Amniotic epithelial cell (primary cell): ENCODE data around the gene IGFBPL1.
"Not testable (repeated sequence)": the region's sequence is repeated elsewhere in the genome, so short reads cannot be mapped to it uniquely, and the experiment has no call there.

Experiments
- DNase-seq: peaks from one replicate; pipeline ENCODE4 v3.0.0-alpha.2; 2010; ENCODE audit warnings: low read depth

The IGFBPL1 gene

DNA sequence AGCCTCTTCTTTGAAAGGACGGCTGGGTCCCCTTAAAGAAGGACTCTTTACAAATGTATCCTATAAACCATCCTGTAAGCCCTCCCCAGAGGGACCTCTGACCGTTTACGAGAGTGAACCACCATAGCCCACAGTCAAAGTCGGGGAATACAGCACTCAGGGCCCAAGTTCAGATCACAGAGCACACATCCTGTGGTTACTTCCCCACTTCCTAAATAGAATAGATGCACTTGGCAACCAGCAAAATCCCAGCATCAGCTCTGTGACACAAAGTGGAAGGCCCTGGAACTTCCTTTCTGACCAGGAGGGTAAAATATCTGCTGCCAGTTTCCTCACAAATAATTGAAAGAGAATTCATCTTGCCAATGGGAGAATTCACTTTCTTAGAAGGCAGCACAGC lies 6.9 kb upstream of the IGFBPL1 start:
- no peak for DNase-seq

- no peak for DNase-seq
Measured at GRCh38 chr9:38428062-38428461, 3.8 kb upstream of the IGFBPL1 start.

DNA sequence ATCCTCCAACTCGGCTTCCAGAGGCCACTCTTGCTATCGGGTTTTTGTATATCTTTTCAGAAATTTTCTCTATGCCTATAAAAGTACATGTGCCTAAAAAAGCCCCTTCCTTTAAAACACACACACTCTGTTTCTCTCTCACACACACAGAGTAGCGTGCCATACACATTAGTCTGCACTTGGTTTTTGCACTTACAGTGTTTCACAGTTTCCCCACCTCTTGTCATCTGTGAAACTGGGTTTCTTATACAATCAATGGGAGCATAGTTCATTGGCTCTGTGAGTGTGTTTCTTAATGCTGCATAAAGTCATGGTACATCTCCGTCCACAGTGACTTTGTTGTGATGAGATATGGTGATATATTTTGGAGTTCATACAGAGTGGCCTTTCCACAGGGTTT lies 664 bp upstream of the IGFBPL1 start:
- DNase-seq = no peak

DNA sequence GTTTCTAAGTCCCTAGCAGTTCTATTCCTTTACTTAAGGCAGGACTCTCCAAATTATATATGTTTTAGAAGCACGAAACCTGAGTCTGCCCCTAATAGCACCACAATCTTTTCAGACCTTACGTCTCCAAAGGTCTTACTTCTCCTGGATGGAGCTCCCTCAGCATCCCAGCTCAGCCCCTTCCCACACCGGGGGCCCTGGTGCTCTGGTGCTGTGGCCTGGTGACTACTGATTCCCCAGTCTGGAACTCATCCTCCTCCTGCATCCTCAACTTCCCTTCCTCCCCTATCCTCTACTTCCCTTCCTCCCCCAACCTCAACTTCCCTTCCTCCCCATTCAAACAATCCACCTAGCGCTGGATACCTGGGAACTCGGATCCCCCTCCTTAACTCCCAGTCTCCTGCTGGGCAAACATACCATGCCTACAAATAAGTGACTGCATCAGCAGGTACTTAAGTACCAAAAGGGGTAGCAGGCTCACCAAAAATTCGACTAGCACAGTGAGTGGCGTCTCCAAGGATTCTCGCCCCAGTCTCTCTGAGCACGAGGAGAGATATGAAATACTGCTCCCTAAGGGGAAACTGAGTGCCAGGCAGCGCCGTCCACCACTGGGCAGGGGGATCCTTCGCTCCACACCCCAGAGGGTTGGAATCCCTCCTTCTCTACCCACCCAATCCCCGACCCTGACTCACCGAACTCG lies 831 bp downstream of the IGFBPL1 start:
- no peak for DNase-seq

DNA sequence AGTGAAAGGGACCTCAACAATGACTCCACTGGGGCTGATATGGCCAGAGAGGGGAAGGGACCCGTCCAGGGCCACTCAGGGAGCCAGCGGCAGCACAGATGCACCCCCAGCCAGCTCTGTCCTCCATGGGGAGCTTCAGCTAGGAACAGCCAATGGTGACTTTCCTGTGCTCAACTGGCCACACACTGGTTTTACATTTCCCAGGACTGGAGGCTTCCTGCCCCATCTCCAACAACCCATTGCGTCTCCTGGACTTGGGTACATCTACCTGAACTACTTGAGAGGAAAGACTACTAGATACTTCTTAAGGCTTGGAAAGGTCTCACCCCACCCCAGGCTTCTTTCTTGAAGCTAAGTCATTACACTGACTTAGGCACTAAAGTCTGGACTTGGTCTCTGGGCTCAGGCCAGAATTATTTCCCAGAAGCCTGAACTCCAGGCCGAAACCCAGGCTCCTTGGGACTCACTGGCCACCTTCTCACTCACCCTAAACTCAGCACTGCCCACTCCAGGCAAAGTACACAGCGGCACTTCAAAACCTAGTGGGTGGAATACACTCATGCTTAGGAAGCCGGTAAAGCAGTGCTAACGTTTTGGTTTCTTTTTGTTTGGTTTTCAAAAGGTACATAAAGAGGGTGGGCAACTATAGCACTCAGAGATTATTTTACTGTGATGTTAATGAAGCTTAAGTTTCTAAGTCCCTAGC lies 1.5 kb downstream of the IGFBPL1 start:
- DNase-seq = no peak

DNA sequence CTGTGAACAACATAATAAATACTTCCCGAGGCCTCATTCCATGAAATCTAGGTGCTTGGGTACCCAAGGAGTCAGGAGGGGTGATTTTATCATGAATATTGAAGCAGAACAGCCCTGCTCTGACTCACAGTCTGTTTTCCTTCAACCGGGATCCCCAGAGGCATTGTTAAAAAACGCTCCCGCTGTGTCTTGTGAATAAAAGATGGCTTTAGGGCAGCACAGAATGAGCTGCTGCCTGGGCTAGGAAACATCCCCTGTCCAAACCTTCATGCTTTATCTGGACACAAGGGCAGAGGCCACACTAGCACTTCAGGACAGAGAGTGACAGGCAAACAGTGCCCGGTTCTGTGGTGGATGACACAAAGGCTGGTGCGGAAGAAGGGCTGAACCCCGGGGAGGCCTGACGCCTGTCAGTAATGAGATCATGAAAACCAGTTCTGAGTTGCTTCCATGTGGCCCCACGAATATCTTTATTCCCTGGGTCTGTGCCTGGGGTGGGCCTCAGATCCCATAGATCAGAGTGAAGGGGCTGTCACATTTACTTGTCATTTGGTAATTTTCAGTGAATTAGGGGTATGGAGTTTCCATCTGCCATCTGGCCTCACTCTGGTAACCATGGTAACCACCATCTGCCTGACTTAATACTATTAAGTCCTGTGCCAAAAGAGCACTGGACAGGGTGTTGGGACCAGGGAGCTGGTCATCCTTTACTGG lies 2.6 kb downstream of the IGFBPL1 start:
- no peak for DNase-seq

DNA sequence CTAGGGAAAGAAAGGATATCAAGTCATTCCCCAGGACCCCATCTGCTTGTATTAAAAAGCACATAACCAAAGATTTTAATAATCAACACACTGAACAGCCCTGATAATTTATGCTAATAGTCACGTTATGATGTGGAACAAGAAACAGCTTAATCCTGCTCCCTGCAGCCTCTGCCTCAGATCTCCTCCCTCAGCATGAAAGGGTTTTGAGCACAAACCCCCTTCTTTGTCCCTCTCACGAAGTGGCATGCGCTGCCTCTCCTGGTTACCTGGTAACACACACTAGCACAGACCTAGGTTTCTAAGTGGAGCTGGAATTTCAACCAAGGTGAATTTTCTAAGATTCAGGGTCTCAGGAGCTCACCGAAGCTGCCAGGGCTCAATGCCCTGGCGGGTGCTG lies 5.1 kb downstream of the IGFBPL1 start:
- no peak for DNase-seq

GRCh38 chr9:38418366-38418765 lies 5.9 kb downstream of the IGFBPL1 start:
- DNase-seq = no peak

GRCh38 chr9:38417003-38417945 lies 7.0 kb downstream of the IGFBPL1 start:
- DNase-seq = no peak

GRCh38 chr9:38416461-38416860 lies 7.8 kb downstream of the IGFBPL1 start:
- DNase-seq = peak; percentile 14

DNA sequence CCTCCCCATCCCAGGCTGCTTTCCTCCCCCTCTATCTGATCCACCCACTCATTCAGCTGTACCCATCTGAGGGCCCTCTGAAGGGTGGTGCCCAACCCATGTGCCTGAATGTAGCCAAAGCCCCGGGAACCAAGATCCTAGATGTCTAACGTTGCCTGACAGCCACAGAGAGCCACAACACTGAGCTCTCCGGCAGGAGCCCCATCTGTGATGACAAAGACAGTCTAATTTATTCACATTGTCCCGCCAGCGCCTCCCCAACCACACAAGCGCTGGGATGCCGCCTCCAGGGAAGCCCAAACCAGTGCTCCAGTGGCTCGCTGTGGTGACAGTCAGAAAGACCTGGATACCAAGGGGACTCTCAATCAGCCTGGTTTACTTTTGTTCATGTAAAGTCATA lies 8.4 kb downstream of the IGFBPL1 start:
- no peak for DNase-seq

DNA sequence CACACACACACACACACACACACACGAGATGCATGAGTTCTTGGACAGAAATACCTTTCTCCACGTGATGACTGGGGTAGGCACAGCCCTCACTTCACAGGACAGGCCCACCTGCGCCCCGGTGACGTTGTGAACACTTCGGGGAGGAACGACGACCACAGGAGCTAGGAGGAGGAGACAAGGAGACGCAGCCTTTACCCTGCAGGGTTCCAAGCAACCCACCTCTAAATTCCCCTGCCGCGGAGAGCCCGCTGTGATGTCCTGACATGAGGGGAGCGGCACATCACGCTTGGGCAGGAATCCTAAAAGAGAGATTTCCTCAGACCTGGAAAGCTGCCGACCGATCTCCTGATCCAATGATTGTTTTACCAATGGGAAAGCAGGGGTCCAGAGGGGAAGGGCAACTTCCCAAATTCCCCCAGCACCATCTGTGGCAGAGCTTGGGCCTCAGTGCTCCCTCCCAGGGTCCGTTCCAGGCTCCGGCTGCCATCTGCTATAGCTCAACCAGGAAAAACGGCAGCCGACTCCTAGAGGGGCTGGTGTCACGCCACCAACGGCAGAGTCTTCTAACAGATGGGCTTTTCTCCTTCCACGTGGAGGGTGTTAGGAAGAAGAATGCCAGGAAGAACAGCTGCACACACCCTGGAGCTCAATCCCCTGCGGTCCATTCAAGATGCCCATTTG lies 10.1 kb downstream of the IGFBPL1 start:
- no peak for DNase-seq

DNA sequence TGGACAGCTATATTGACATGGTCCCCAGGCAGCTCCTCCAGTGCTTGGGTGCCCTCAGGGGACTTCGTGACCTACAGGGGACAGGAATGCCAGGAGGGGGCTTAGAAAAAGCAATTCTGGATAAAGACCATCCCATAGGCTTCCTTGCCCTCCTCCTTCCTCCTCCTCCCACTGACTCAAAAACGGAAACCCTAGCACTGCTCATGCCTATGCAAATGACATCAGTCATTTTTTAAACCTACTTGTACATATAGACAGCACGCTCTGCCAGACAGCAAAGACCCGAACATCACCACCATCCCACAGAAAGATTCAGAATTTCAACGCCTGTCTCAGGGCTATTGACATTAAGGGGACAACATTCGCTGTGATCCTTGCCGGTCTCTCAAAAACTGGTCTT lies 11.0 kb downstream of the IGFBPL1 start:
- no peak for DNase-seq

- no peak for DNase-seq
Measured at GRCh38 chr9:38412751-38413150, 11.5 kb downstream of the IGFBPL1 start.

DNA sequence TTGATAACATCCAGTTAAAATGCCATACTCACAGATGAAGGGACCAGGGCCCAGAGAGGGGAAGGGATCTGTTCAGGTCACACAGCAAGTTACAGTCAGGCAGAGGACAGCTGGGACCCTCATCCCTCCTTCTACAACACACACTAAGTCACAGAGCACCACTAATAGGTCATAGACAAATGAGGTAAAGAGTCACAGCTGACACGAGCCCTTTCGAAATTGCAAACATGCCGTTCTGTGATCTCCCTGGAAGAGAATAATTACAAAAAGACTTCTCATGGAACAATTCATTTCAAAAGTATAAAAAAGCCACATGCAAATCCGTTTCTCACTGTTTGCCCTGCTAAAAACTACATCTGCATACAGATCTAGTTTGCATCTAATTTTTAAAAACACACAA lies 15.5 kb downstream of the IGFBPL1 start:
- DNase-seq = no peak

DNA sequence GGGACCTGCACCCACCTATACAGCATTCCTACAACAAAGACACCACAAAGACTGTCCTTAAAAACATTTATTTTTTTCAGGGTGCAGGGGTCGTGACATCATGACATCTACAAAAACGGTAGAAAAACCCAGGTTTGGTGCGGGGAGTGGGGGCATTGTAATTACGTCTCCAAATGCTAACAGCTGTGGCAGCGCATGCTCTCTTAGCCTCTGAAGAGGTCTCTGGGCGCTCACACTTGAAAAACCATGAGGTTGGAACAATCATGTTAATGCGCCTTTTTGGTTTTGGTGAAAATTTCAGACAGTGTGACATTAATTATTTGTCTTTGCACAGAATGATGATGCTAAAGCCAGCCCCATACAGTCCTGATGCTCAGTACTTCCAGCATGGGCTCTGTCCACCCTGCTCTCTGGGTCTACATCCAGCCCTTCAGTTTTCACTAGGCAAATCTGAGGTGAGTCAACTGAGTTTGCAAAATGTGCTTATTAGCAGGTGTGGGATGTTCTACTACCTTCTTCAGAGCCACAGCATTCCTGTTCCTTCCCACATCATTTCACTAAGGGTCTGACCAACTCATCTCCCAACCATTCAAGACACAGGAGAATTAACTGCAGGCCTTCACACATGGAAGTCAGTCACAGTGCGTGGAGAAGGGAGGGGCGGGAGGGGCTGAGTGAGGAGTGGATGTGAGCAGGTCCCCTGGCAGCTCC lies 17.6 kb downstream of the IGFBPL1 start:
- no peak for DNase-seq

DNA sequence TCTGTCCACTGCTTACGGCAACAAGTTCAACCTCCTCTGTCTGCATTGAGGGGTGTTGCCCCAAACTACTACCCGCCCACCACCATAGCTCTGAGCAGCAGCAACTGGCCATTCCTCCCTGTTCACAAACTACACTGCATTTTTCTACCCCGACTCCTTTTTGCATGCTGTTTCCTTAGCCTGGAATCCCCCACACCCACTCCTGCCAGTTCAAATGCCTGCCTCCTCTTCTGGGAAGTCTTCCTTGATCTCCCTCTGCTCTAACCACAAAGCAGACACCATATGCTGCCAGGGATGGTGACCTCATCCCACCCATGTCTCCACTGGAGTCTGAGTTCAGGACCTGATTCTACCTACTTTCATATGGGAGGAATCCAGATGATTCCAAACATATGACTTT lies 18.5 kb downstream of the IGFBPL1 start:
- DNase-seq = peak; percentile 21

GRCh38 chr9:38404314-38404713 lies 19.9 kb downstream of the IGFBPL1 start:
- DNase-seq = no peak

GRCh38 chr9:38401994-38402393 lies 22.3 kb downstream of the IGFBPL1 start:
- DNase-seq = no peak

GRCh38 chr9:38399191-38399590 lies 25.1 kb downstream of the IGFBPL1 start:
- DNase-seq = not testable (repeated sequence)

GRCh38 chr9:38396371-38396671 lies 27.9 kb downstream of the IGFBPL1 start:
- DNase-seq = no peak
